Measurements from ENCODE around the gene SLC17A5. TPM values are rescaled to one million over a fixed set of nuclear protein-coding genes. Genes with fewer than 3 reads are reported as not detected.
"Not testable (repeated sequence)": the region's sequence is repeated elsewhere in the genome, so short reads cannot be mapped to it uniquely, and the experiment has no call there.

Gene SLC17A5
- total and polyA plus RNA-seq, 5 donors from 2014 or later, result 6.0 to 9.2 (median 7.4) TPM

- peak overlapping the region; percentile 66 for H3K27ac ChIP-seq (ENCODE audit: insufficient read depth, low read length, poor library complexity, severe bottlenecking)
- H3K4me1 ChIP-seq (ENCODE audit: control insufficient read depth, insufficient read depth, low read length, poor library complexity, severe bottlenecking), result peaks cover 33% of the 10 kb centered on the region
- H3K4me3 ChIP-seq (ENCODE audit: low read depth, low read length), result no peak overlapping the region
- H3K27me3 ChIP-seq (ENCODE audit: control insufficient read depth, insufficient read depth, low read length), result no peaks in the 10 kb centered on the region
- peak overlapping the region in 3 of 4 donors; percentile 48 to 86 (median 83) for H3K4me3 Mint-ChIP-seq
- peaks cover 0 to 5% (median 0%) of the 10 kb centered on the region in 7 donors for H3K9me3 Mint-ChIP-seq
- DNase-seq (no peak), ATAC-seq (ENCODE audit: low read depth in 2 of 2) (no peak)
- no peaks in the 10 kb centered on the region for H3K27me3 Mint-ChIP-seq
- H3K4me1 Mint-ChIP-seq, result peaks cover 23 to 37% (median 32%) of the 10 kb centered on the region in 4 donors
- no peaks in the 10 kb centered on the region for H3K36me3 ChIP-seq (ENCODE audit: control insufficient read depth, insufficient read depth, low read length)
- H3K27ac Mint-ChIP-seq, result peak overlapping the region; percentile 96 to 98 (median 96)
- no peaks in the 10 kb centered on the region for H3K9me3 ChIP-seq (ENCODE audit: control insufficient read depth in 2 of 2, low read length in 2 of 2)
- H3K36me3 Mint-ChIP-seq, result no peaks in the 10 kb centered on the region
Measured at GRCh38 chr6:73581293-73581692, 72.5 kb downstream of the SLC17A5 start.

DNA sequence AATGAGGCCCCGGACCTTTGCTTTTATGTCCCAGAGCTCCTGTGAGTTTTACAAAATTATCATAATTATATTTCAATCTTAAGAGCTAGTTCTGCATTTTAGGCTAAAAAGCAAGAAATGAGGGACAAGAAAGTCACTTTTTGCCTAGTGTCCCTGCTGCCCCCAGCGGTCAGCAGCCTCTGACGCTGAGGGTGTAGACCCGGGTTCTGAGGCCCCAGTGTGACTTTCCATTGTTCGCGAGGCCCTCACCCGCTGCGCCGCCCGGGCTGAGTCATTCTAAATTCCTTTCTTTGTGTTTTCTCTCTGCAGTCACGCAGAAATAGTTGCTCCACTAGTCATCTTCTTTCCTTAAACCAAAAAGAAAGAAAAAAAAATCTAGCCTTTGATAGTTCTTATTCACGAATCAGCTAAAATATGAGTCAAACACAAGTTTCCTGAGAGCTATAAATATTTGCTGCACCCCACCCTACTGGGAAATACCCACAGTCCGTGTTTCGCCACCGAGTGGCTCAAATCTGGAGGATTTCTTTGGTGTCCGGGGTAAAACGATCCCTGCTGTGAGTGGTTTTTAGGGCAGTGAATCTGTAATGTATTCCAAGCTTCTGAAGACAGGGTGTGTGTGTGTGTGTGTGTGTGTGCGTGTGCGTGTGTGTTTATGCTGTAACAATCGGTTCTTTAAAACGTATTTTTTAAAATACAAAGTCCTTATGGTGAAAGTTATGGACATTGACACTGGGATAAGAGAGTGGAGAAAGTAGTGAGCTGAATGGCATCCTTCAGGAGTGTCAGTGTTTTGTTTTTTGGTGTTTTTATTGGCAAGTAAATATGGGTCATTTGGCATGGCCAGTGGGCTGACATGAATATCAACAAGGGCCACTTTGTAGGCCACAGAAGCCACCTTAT lies 73.3 kb downstream of the SLC17A5 start:
- peak overlapping the region; percentile 75 for H3K4me3 ChIP-seq (ENCODE audit: low read depth, low read length)
- no peaks in the 10 kb centered on the region for H3K27me3 ChIP-seq (ENCODE audit: control insufficient read depth, insufficient read depth, low read length)
- H3K4me3 Mint-ChIP-seq, result peak overlapping the region; percentile 83 to 88 (median 86)

GRCh38 chr6:73579851-73580246 lies 73.9 kb downstream of the SLC17A5 start:
- ATAC-seq (ENCODE audit: low read depth in 2 of 2) (no peak), DNase-seq (peak in 1 of 3 donors; percentile 18)
- no peaks in the 10 kb centered on the region for H3K27me3 ChIP-seq (ENCODE audit: control insufficient read depth, insufficient read depth, low read length)
- H3K27me3 Mint-ChIP-seq, result no peaks in the 10 kb centered on the region
- H3K4me1 Mint-ChIP-seq, result peaks cover 13 to 23% (median 18%) of the 10 kb centered on the region in 4 donors
- no peaks in the 10 kb centered on the region for H3K9me3 ChIP-seq (ENCODE audit: control insufficient read depth in 2 of 2, low read length in 2 of 2)
- peak overlapping the region; percentile 66 for H3K27ac ChIP-seq (ENCODE audit: insufficient read depth, low read length, poor library complexity, severe bottlenecking)
- no peaks in the 10 kb centered on the region for H3K36me3 ChIP-seq (ENCODE audit: control insufficient read depth, insufficient read depth, low read length)
- peaks cover 0 to 7% (median 3%) of the 10 kb centered on the region in 7 donors for H3K9me3 Mint-ChIP-seq
- H3K4me3 Mint-ChIP-seq, result peak overlapping the region; percentile 83 to 88 (median 86)
- no peaks in the 10 kb centered on the region for H3K36me3 Mint-ChIP-seq
- peak overlapping the region; percentile 96 to 98 (median 96) for H3K27ac Mint-ChIP-seq
- H3K4me3 ChIP-seq (ENCODE audit: low read depth, low read length), result peak overlapping the region; percentile 75
- H3K4me1 ChIP-seq (ENCODE audit: control insufficient read depth, insufficient read depth, low read length, poor library complexity, severe bottlenecking), result peaks cover 19% of the 10 kb centered on the region

More for the DNA sequence above, 73.3 kb downstream of the SLC17A5 start:
- no peaks in the 10 kb centered on the region for H3K36me3 ChIP-seq (ENCODE audit: control insufficient read depth, insufficient read depth, low read length)
- Mint-ChIP-seq H3K9me3 (peaks cover 0 to 7% (median 3%) of the 10 kb centered on the region in 7 donors), H3K4me1 (peaks cover 17 to 29% (median 24%) of the 10 kb centered on the region in 4 donors), H3K36me3 (no peaks in the 10 kb centered on the region), H3K27ac (peak overlapping the region; percentile 96 to 98 (median 96)), H3K27me3 (no peaks in the 10 kb centered on the region)
- H3K27ac ChIP-seq (ENCODE audit: insufficient read depth, low read length, poor library complexity, severe bottlenecking), result peak overlapping the region; percentile 66
- H3K4me1 ChIP-seq (ENCODE audit: control insufficient read depth, insufficient read depth, low read length, poor library complexity, severe bottlenecking), result peaks cover 25% of the 10 kb centered on the region
- peak; percentile 69 to 79 for ATAC-seq (ENCODE audit: low read depth in 2 of 2)
- H3K9me3 ChIP-seq (ENCODE audit: control insufficient read depth in 2 of 2, low read length in 2 of 2), result no peaks in the 10 kb centered on the region
- DNase-seq, result peak; percentile 34 to 68 (median 36)

GRCh38 chr6:73579389-73579788 lies 74.4 kb downstream of the SLC17A5 start:
- Histone ChIP-seq H3K27ac (ENCODE audit: insufficient read depth, low read length, poor library complexity, severe bottlenecking) (peak overlapping the region; percentile 66), H3K36me3 (ENCODE audit: control insufficient read depth, insufficient read depth, low read length) (no peaks in the 10 kb centered on the region), H3K9me3 (ENCODE audit: control insufficient read depth in 2 of 2, low read length in 2 of 2) (no peaks in the 10 kb centered on the region), H3K4me3 (ENCODE audit: low read depth, low read length) (no peak overlapping the region), H3K27me3 (ENCODE audit: control insufficient read depth, insufficient read depth, low read length) (no peaks in the 10 kb centered on the region), H3K4me1 (ENCODE audit: control insufficient read depth, insufficient read depth, low read length, poor library complexity, severe bottlenecking) (peaks cover 18% of the 10 kb centered on the region)
- peaks cover 0 to 7% (median 3%) of the 10 kb centered on the region in 7 donors for H3K9me3 Mint-ChIP-seq
- no peaks in the 10 kb centered on the region for H3K36me3 Mint-ChIP-seq
- H3K4me3 Mint-ChIP-seq, result peak overlapping the region in 3 of 4 donors; percentile 15 to 83 (median 24)
- DNase-seq (no peak), ATAC-seq (ENCODE audit: low read depth in 2 of 2) (no peak)
- no peaks in the 10 kb centered on the region for H3K27me3 Mint-ChIP-seq
- peak overlapping the region in 1 of 3 donors; percentile 96 for H3K27ac Mint-ChIP-seq
- H3K4me1 Mint-ChIP-seq, result peaks cover 13 to 23% (median 18%) of the 10 kb centered on the region in 4 donors

DNA sequence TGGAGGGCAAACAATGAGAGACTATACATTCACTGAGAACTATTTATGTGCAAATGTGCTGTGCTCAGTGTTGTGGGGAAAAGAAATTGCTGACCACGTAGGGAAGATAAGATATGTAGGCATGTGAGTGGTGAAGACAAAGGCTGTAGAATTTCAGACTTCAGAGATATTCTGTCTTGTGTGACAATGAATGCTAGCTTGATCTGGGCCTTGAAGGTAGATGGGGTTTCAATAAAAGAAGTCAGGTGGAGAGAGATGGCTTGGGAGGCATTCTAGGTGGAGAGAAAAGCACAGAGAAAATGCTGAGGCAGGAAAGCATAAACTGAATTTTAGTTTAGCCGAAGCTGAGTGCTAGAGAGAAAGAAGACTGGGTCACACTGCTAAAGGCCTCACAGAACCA lies 76.1 kb downstream of the SLC17A5 start:
- H3K27me3 Mint-ChIP-seq, result no peaks in the 10 kb centered on the region
- H3K36me3 ChIP-seq (ENCODE audit: control insufficient read depth, insufficient read depth, low read length), result no peaks in the 10 kb centered on the region
- H3K27ac Mint-ChIP-seq, result peak overlapping the region in 2 of 3 donors; percentile 11 to 26
- no peak for DNase-seq
- no peaks in the 10 kb centered on the region for H3K9me3 ChIP-seq (ENCODE audit: control insufficient read depth in 2 of 2, low read length in 2 of 2)
- peaks cover 13 to 23% (median 14%) of the 10 kb centered on the region in 4 donors for H3K4me1 Mint-ChIP-seq
- H3K4me3 Mint-ChIP-seq, result peak overlapping the region in 2 of 4 donors; percentile 14 to 17
- no peak for ATAC-seq (ENCODE audit: low read depth in 2 of 2)
- peaks cover 18% of the 10 kb centered on the region for H3K4me1 ChIP-seq (ENCODE audit: control insufficient read depth, insufficient read depth, low read length, poor library complexity, severe bottlenecking)
- H3K27ac ChIP-seq (ENCODE audit: insufficient read depth, low read length, poor library complexity, severe bottlenecking), result no peak overlapping the region
- no peaks in the 10 kb centered on the region for H3K27me3 ChIP-seq (ENCODE audit: control insufficient read depth, insufficient read depth, low read length)
- no peak overlapping the region for H3K4me3 ChIP-seq (ENCODE audit: low read depth, low read length)
- peaks cover 0 to 7% (median 3%) of the 10 kb centered on the region in 7 donors for H3K9me3 Mint-ChIP-seq
- no peaks in the 10 kb centered on the region for H3K36me3 Mint-ChIP-seq

GRCh38 chr6:73572531-73572930 lies 81.3 kb downstream of the SLC17A5 start:
- H3K36me3 ChIP-seq (ENCODE audit: control insufficient read depth, insufficient read depth, low read length); ATAC-seq (ENCODE audit: low read depth in 2 of 2); H3K4me1 Mint-ChIP-seq; H3K9me3 ChIP-seq (ENCODE audit: control insufficient read depth in 2 of 2, low read length in 2 of 2); H3K4me3 ChIP-seq (ENCODE audit: low read depth, low read length); H3K9me3 Mint-ChIP-seq; H3K4me3 Mint-ChIP-seq; H3K27ac Mint-ChIP-seq; H3K27ac ChIP-seq (ENCODE audit: insufficient read depth, low read length, poor library complexity, severe bottlenecking); H3K27me3 ChIP-seq (ENCODE audit: control insufficient read depth, insufficient read depth, low read length); DNase-seq; H3K27me3 Mint-ChIP-seq; H3K4me1 ChIP-seq (ENCODE audit: control insufficient read depth, insufficient read depth, low read length, poor library complexity, severe bottlenecking); H3K36me3 Mint-ChIP-seq: not testable (repeated sequence)

GRCh38 chr6:73571218-73572181 lies 82.3 kb downstream of the SLC17A5 start:
- H3K27me3 Mint-ChIP-seq; H3K36me3 Mint-ChIP-seq; H3K27ac ChIP-seq (ENCODE audit: insufficient read depth, low read length, poor library complexity, severe bottlenecking); ATAC-seq (ENCODE audit: low read depth in 2 of 2); DNase-seq; H3K9me3 Mint-ChIP-seq; H3K4me3 ChIP-seq (ENCODE audit: low read depth, low read length); H3K9me3 ChIP-seq (ENCODE audit: control insufficient read depth in 2 of 2, low read length in 2 of 2); H3K27me3 ChIP-seq (ENCODE audit: control insufficient read depth, insufficient read depth, low read length); H3K4me1 Mint-ChIP-seq; H3K4me1 ChIP-seq (ENCODE audit: control insufficient read depth, insufficient read depth, low read length, poor library complexity, severe bottlenecking); H3K36me3 ChIP-seq (ENCODE audit: control insufficient read depth, insufficient read depth, low read length): not testable (repeated sequence)
- Mint-ChIP-seq H3K27ac (peak overlapping the region in 1 of 3 donors; percentile 47), H3K4me3 (peak overlapping the region in 2 of 4 donors; percentile 53 to 61)

Measured in CD4-positive, CD25-positive, alpha-beta regulatory T cell (primary cell).